Measurements from ENCODE around the gene KCNAB1. TPM values are rescaled to one million over a fixed set of nuclear protein-coding genes. Genes with fewer than 3 reads are reported as not detected.
"Not testable (repeated sequence)": the region's sequence is repeated elsewhere in the genome, so short reads cannot be mapped to it uniquely, and the experiment has no call there.

KCNAB1 gene
- total RNA-seq, 1 donor from 2014 or later = 6.3 TPM

DNA sequence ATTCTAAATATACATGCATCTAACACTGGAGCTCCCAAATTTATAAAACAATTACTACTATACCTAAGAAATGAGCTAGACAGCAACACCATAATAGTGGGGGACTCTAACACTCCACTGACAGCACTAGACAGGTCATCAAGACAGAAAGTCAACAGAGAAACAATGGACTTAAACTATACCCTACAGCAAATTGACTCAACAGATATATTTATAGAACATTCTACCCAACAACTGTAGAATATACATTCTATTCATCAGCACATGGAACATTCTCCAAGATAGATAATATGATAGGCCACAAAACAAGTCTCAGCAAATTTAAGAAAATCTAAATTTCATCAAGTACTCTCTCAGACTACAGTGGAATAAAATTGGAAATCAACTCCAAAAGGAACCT, 102.0 kb downstream of the KCNAB1 start:
- DNase-seq = not testable (repeated sequence)

DNA sequence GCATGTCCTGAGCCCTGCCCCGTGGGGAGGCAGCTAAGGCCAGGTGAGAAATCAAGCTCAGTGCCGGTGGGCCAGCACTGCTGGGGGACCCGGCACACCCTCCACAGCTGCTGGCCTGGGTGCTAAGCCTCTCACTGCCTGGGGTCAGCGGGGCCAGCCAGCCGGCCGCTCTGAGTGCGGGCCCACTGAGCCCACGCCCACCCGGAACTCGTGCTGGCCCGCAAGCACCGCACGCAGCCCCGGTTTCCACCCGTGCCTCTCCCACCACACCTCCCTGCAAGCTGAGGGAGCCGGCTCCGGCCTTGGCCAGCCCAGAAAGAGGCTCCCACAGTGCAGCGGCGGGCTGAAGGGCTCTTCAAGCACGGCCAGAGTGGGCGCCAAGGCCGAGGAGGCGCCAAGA, 103.7 kb downstream of the KCNAB1 start:
- DNase-seq = not testable (repeated sequence)

DNA sequence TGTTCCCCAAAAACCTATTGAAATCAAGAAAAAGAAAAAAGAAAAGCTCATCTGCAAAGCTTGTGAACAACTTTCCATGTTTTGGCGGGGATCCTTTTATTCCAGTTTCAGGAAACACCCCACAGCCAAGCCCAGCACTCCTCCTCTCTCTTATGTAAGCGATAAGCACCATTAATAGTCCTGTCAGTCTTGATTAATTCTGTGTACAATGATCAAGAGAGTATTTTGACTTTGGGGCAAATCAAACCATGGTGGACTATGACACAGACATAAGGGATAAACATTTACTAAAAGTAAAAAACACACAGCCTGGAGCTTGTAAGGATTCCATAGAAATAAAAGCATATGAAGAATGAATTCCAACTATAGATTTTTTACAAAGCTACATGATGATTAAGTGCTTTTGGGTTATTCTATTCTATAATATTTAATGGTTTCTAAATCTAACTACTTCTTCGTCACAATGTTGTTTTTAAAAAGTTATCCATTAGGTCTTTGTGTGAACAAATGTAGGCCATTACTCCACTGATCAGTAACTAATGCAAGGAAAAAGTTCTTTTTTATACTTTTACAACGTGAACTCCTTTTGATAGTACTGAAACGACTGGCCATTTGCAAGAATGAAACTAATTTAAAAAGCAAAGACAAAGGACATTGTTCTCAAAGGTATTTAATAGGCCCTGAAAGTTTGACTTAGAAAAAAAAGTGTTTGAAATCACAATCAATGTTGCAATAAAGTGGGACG, 106.5 kb downstream of the KCNAB1 start:
- DNase-seq = no peak

DNA sequence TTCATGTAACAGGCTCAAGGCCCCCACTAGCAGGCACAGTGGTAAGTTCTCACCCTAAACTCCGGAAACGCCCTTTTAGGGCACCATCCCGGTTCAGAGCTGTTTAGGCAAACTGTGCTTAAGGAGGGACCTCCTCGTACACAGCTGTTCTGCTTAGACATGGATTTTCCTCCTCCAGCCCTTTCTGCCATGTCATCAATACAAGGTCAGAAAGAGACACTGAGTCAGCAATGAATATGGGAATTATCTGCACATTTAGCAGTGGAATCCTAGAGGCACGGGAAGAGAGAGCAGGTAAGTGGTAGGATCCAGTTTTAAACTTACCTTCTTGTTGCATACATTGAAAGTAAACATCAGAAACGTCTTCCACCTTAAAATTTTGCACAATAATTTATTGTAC, 107.3 kb downstream of the KCNAB1 start:
- DNase-seq = no peak

DNA sequence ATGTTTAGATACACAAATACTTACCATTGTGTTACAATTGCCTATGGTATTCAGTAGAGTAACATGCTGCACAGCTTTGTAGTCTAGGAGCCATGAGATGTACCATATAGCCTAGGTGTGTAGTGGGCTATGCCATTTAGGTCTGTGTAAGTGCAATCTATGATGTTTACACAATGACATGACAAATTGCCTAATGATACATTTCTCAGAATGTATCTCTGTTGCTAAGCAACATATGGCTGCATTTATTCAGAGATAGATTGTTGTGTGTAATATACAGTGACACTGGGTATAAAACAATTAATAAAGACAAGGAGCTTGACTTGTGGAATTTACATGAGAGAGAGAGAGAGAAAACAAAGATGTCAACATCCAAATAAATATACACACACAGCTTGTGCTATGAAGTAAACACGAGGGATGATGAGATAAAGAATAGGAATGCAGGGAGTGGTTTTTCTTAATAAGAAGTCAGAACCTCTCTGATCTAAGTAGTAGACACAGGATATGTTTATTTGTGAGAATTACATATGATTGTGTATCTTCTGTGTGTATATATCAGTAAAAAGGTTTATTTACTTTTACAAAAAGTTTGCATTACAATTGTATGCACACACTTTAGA, 110.0 kb downstream of the KCNAB1 start:
- DNase-seq = no peak

DNA sequence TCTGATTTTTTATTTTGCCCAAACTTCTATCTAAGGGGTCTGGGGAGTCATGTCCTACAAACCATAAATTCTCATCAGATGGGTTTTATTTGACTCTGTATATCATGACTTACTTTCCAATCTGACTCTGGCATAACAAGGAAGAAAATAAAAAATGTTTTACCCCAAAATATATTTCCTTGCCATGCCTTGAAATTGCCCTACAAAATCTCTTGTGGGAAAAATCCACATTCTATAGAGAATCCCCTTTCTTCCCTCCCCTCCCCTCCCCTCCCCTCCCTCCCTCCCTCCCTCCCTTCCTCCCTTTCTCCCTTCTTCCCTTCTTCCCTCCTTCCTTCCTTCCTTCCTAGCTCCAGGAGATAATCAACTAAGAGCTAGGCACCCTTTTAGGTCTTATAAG, 110.8 kb downstream of the KCNAB1 start:
- not testable (repeated sequence) for DNase-seq

DNA sequence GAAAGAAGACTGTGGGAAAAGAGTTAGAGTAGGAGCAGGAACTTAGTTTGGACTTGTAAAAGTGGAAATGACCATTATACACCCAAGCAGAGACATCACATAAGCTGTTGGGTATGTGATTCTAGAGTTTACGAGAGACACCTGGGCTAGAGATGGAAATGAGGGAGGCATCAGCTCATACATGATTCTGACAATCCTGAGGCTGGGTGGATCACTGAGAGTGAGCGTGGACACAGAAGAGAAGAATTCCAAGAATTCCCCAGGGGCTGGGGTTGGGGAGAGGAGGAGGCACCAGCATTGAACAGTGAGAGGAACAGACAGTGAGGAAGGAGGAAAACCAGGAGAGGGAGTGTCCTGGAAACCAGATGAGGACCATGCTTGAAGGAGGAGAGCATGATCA, 113.5 kb downstream of the KCNAB1 start:
- DNase-seq = no peak

DNA sequence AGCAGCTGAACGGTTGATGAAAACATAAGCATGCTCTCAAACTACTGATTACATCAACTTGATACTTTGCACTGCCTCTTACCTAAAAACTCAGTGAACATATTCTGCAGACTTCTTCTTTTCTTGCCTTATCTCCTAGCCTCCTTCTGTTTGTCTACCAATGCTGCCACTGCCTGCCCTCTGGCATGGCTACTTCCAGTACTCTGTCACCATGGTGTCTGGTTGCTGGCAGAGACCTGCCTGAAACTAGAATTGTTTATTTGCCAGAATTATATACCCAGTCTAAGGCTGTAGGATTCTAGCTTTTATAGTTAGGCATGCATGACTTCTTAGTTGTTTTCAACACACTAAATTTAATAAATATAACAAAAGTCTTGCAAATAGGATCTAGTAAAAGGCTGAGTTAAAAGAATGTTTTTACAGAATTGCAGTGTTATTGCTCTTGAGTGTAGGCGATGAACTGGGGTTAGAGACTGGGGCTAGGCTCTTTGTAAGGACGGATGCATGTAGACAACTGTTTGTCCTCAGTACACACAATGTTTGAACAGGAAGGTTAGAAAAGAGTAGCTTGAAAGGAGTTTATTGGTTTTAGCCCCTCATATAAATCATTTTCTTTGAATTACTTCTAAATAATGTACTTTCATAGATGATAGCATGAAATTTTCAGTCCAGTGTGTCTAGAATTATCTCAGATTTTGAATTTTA, 116.3 kb downstream of the KCNAB1 start:
- DNase-seq = no peak

DNA sequence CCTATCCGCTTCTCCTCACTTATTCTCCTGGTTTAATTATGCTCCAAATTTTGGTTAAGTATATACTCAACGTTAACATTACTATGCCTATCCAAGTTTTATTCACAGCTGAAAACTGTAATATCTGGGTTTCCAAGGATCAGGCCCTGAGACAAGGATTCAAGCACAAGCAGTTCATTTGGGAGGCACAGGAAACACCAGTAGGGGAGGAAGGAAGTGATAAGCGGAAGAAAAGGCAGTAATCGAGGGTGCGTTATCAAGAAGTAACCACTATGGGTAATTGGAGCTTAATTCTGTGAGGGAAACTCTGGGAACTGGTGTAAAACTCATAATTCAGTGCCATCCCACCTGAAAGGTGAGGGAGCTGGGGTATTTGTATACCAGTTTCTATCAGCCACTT, 120.3 kb downstream of the KCNAB1 start:
- DNase-seq = no peak

DNA sequence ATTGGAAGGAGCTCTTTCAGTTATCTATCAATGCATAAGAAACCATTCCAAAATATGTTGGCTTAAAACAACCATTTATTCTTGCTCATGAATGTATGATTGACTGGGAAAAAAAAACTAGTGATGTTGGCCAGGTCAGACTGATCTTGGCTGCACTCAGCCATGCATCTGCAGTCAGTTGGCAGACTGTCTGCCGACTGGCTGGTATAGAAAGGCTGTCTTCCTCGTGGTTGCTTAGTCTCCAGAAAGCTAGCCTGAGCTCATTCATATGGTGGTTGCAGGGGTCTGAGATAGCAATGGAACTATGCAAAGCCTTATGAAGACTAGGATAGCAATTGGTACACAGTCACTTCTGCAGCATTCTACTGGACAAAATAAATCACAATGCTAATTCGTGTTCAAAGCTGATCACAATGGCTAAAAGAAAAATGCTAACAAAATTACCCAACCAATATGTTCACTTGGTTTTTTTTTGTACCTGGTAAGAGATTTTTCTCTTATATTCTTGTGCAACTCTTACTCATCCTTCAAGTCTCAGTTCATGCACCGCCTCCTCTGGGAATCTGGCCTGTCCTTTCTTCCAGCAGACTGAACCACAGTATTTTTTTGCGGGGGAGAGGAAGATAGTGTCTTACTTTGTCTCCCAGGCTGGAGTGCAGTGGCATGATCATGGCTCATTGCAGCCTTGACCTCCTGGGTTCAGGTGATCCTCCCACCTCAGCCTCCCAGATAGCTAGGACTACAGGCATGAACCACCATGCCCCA, 126.8 kb downstream of the KCNAB1 start:
- no peak for DNase-seq

DNA sequence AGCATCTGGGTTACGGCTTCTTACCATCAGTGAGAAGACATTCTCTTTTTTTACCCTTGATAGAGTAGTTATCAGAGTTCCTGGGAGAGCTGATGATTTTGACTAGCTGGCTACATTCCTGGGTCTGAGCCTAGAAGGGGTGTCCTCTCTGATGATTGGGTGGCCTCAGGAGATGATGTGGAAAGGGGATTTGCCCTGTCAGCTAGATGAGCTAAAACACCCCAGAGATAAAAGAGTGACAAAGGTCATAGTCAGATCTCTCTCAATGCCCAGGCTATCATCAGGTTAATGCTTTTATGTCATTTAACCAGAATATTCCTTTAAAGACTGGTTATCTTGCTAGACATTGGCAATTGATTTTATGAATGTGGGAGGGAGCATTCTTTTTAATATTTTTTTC, 130.2 kb downstream of the KCNAB1 start:
- no peak for DNase-seq

DNA sequence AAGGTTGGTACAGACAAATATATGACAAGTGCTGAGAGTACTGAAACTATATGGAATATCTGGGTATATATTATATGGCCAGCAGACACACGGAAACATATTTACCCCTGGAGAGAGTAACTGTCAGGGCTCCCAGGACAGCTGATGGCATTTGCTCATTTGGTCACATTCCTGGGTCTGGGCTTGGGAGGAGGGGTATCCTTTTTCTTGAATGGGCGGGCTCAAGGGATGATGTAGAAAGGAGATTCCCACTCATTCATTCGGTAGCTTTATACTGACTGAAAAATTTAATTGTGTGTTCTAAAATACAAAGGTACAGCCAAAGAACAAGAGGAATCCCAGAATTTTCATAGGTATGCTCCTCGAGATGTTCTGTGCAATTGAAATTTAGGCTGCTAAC, 131.0 kb downstream of the KCNAB1 start:
- no peak for DNase-seq

DNA sequence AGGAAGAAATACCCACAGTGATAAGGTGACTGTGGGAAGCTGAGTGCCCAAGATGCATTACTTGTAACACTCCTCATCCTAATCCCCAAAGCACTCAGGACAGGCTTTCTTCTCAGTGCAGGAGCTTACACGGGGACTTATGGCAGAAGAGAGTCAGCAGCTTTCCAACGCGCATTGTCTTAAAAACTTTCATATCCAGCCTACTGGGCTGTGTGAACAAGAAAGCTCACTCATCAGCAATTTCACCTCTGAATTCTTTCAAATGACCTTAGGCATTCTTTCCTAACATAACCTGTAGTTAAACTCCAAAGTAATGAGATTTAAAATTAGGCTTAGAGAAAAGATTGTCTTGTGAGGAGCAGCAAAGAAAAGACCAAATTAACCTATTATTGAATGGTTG, 132.3 kb downstream of the KCNAB1 start:
- DNase-seq = no peak

DNA sequence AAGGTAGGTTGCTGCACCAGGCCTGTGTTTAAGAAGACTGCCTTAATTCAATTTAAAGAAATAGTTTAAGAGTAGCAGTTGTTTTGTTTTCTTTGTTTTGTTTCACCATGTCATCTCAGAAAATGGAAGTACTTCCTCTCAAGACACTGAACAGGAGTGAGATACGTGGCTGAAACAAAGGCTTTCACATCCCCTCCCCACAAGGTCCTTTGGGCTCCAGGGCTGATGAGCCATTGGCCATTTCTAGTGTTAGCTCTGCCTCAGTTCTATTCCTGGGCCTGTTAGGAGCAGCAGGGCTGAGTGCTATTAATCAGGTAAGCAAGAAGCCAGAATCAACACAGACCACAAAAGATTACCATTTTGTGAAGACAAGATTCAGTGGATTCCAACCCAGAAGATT, 132.8 kb downstream of the KCNAB1 start:
- no peak for DNase-seq

DNA sequence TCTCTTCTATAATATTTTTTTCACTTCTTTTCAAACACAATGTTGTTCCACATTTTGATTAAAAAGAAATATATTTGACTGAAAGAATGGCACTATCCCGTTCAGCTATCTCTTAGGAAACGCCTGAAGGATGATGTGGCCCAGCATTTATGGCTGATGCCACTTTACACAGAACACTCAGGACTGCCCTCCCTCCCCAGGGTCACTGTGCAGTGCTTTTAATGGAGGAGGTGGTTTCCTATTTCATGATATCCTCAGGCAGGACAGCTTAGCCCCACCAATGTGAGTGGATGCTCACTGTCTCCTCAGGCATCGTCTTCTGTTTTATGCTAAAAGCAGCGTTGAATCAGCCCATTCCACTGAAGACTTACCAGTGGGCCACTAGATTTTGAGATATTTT, 135.9 kb downstream of the KCNAB1 start:
- DNase-seq = no peak

DNA sequence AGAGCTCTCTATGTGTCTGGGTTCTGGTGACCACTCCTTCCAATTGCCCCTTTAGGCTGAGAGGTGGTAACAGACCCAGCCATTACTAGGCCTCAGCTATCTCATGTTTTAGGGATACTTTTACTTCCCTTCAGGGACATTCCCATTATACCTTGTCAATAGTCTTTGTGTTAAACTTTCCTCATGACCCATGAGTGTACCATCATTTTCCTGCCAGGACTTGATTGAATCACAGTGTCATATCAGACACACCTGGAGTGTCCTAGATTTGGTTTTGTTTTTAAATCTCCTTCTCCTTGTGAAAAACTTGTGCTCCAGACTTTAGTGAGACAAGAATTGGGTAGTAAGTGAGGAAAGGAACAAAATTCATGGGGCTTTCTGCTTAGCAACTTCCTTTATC, 136.6 kb downstream of the KCNAB1 start:
- no peak for DNase-seq

DNA sequence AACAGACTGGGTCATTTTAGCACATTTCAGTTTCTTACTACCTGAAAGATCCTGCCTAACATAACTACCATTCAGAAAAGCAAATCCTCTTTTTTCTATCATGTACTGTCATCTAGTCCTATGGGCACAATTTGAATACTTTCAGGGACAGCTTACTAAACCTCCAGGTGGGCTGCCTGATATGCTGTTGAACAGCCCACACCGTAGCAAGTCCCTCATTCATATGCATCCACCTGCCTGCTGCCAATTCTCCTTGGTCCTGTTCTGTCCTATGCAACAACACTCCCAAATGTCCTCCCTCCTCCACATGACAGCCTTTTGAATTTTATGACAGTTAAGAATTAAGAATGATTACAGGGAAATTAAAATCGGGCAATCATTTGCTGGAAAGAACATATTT, 137.9 kb downstream of the KCNAB1 start:
- DNase-seq = no peak

DNA sequence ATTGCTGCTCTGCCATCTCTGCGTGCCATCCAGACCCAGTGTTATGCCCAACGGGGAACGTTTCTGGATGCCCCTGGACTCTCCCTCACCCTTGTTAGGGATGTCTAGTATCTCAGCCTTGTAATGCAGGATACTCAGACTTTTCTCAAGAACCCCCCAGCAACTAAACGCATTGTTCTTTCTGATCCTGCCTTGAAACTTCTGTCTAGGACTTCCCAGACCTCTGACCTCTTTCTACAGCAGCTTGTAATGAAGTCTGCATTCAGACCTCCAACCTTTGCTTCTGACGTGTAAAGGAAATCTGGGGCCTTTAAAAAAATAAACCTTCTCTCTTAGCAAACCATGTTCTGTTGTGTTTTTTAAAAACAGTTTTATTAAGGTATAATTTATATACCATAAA, 139.5 kb downstream of the KCNAB1 start:
- DNase-seq = no peak

DNA sequence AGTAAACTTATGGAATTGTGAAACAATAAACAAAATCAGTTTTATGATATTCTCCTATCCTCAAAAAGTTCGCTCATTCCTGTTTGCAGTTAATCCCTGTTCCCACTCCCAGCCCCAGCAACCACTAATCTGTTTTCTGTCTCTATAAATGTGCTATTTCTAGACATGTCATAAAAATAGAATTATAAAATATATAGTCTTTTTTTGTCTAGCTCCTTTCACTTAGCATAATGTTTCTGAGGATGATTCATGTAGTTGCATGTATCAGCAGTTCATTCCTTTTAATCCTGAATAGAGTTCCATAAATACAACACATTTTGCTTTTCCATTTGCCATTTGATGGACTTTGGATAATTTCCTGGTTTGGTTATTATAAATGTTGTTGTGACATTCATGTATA, 140.0 kb downstream of the KCNAB1 start:
- no peak for DNase-seq

DNA sequence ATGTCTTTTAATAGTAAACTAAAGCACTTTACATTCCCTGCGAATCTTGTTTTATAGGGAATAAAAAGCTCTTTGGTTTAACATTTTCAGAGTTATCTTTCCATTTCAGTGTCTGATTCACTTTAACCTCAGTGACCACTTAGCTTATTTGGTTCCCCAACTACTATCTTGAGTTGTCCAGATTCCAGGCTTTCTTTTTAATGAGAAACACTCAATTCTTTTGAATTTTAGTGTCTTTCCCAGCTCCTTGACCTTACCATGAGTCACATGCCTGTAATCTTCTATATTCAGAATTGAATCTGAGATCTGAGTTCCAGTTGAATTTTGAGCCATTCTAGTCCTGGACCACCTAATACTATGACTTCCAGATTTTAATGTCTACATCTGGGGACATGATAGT, 144.4 kb downstream of the KCNAB1 start:
- no peak for DNase-seq

DNA sequence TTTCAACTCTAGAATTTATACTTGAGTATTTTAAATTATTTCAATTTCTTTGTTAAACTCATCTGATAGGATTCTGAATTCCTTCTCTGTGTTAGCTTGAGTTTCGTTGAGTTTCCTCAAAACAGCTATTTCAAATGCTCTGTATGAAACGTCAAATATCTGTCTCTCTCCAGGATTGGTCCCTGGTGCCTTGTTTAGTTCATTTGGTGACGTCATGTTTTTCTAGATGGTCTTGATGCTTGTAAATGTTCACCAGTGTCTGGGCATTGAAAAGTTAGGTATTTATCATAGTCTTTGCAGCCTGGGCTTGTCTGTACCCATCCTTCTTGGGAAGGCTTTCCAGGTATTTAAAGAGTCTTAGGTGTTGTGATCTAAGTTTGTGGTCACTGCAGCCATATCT, 151.1 kb downstream of the KCNAB1 start:
- no peak for DNase-seq

DNA sequence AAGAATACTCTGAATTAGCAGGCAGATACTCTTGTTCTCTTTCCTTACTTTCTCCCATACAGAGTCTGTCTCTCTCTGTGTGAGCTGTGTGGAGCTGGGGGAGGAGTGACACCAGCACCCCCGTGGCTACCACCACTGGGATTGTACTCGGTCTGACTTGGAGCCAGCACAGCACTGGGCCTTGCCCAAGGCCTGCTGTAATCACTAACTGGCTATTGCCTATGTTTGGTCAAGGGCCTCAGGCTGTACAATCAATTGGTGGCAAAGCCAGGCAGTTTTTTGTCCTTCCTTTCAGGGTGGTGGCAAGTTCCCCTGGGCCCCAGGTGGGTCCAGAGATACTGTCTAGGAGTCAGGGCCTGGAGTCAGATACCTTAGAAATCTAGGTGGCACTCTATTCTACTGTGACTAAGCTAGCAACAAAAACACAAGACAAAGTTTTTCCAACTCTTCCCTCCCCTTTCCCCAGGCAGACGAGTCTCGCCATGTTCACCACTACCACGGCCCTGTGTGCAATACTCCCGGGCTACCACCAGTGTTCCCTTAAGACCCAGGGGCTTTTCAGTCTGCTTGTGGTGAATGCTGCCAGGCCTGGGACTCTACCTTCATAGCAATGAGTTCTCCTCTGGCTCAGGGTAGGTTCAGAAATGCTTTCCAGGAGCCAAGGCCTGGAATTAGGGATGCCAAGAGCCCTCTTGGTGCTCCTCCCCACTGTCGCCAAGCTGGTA, 151.8 kb downstream of the KCNAB1 start:
- DNase-seq = no peak
